Transverse colon (tissue), 4 donors: Measurements from ENCODE around the gene TAOK3. TPM values are rescaled to one million over a fixed set of nuclear protein-coding genes. Genes with fewer than 3 reads are reported as not detected.

ENCODE experiments used
- DNase-seq: peaks from one replicate; pipeline ENCODE4 v3.0.0-alpha.2; 2019
- H3K27ac ChIP-seq, 4 donors: fragments of 200-600 bp; sonication (generic); 2 replicates each; pipeline ENCODE4 v1.5.1; 2016 to 2018; ENCODE audit warnings: inconsistent platforms in 4 of 4
- H3K27me3 ChIP-seq: fragments of 200-600 bp; sonication (generic); 2 replicates; pipeline ENCODE4 v1.5.1; 2017; ENCODE audit warnings: inconsistent platforms
- H3K36me3 ChIP-seq, 4 donors: fragments of 200-600 bp; sonication (generic); 2 replicates each; pipeline ENCODE4 v1.5.1; 2017 to 2019; ENCODE audit warnings: inconsistent platforms in 4 of 4
- H3K4me1 ChIP-seq, 4 donors: fragments of 200-600 bp; sonication (generic); 2 replicates each; pipeline ENCODE4 v1.5.1; 2017 to 2020; ENCODE audit warnings: inconsistent platforms in 4 of 4
- H3K4me3 ChIP-seq, 4 donors: fragments of 200-600 bp; sonication (generic); 1 replicate in 1 of 4; 2 replicates in 3 of 4; pipeline versions ENCODE4 v1.5.1 to v1.6.1; 2017 to 2019; ENCODE audit warnings: inconsistent platforms in 4 of 4
- H3K9me3 ChIP-seq, 2 donors: fragments of 200-600 bp; sonication (generic); 2 replicates each; pipeline ENCODE4 v1.5.1; 2017 to 2019; ENCODE audit warnings: inconsistent platforms in 2 of 2
- EP300 ChIP-seq: sonication (generic); formaldehyde crosslinking; IDR thresholded peaks from one replicate; pipeline ENCODE4 v1.6.1; 2017; ENCODE audit warnings: antibody characterized with exemption, low read depth
- POLR2A ChIP-seq: fragments of 450-650 bp; IDR thresholded peaks from one replicate; pipeline ENCODE4 v1.6.1; 2016; ENCODE audit warnings: antibody characterized with exemption, mild to moderate bottlenecking, moderate library complexity
- POLR2AphosphoS5 ChIP-seq, 3 donors: sonication (generic); formaldehyde crosslinking; IDR thresholded peaks; one replicate each; pipeline ENCODE4 v1.6.1; 2016; ENCODE audit warnings: antibody characterized with exemption in 3 of 3
- WGBS, 2 donors: methylation state at CpG; one replicate each; pipeline ENCODE4 v1.1.5; 2018; ENCODE audit warnings: low coverage in 1 of 2; 5-methylcytosine and 5-hydroxymethylcytosine counted together
- in situ Hi-C, 4 donors: fragments of 200-750 bp; cut with MboI; loops; one replicate each; pipeline versions ENCODE4 v1.15.0 to v1.15.1; 2017; ENCODE audit warnings: low sequenced_read_pairs in 3 of 4, low pct_ligation_motif_present in 1 of 4, low pct_unique_long_range_greater_than_20kb in 1 of 4
- intact Hi-C: fragments of 100-400 bp; cut with DNase I; formaldehyde crosslinking; loops from one replicate; pipeline ENCODE4 v1.15.1; 2023; ENCODE audit warnings: low total_unique reads
- total RNA-seq, 4 donors: library from RNA; depleted of rRNA; stranded (reverse); fragments of >200 nt; gene quantifications; one replicate each; pipeline ENCODE4 v1.1.0, GENCODE V29; 2016
- TF ChIP-seq, protein P1 (sequence below), 5 experiments: fragments of 200-600 bp in 3 of 5; fragments of 450-650 bp in 2 of 5; sonication (generic) in 3 of 5; IDR thresholded peaks; 1 replicate in 2 of 5; 2 replicates in 3 of 5; pipeline ENCODE4 v1.5.1; 2016 to 2017; ENCODE audit warnings: antibody characterized with exemption in 5 of 5, inconsistent platforms in 3 of 5, mild to moderate bottlenecking in 2 of 5, moderate library complexity in 1 of 5

Gene TAOK3
- total RNA-seq, 4 donors from 2014 or later: 40.4 to 93.2 (median 79.2) TPM

DNA sequence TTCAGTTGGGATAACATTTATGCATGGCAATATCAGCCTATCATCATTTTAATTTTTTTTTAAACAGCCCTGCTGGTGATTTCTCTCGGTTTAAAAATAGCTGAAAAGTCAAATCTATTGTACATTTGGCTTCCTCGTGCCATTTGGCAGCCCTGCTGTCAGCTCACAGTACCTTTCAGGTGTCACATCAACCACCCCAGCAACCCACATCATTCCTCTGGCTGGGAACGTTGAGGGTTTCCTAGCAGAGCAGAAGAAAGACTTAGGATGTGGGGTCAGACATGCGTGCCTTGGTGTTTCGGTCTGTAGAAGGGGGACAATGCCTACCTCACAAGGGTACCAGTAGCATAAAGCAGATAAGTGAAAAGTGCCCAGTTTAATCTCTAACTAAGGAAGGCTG, 221.0 kb downstream of the TAOK3 start:
- WGBS, 2 donors: 80 to 86% methylated on average over 1 to 5 of the region's 5 CpGs
- Histone ChIP-seq H3K27ac (no peak overlapping the region), H3K27me3 (no peaks in the 10 kb centered on the region), H3K4me3 (no peak overlapping the region), H3K9me3 (no peaks in the 10 kb centered on the region), H3K4me1 (no peaks in the 10 kb centered on the region), H3K36me3 (peaks cover 0 to 8% (median 3%) of the 10 kb centered on the region in 4 donors)
- intact Hi-C loops (no loop called here), in situ Hi-C loops (no loop called here)
- DNase-seq: no peak
- TF ChIP-seq, protein P1, sequence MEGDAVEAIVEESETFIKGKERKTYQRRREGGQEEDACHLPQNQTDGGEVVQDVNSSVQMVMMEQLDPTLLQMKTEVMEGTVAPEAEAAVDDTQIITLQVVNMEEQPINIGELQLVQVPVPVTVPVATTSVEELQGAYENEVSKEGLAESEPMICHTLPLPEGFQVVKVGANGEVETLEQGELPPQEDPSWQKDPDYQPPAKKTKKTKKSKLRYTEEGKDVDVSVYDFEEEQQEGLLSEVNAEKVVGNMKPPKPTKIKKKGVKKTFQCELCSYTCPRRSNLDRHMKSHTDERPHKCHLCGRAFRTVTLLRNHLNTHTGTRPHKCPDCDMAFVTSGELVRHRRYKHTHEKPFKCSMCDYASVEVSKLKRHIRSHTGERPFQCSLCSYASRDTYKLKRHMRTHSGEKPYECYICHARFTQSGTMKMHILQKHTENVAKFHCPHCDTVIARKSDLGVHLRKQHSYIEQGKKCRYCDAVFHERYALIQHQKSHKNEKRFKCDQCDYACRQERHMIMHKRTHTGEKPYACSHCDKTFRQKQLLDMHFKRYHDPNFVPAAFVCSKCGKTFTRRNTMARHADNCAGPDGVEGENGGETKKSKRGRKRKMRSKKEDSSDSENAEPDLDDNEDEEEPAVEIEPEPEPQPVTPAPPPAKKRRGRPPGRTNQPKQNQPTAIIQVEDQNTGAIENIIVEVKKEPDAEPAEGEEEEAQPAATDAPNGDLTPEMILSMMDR (IDR thresholded peaks at IDR 0.05): no peak
- no peak for TF ChIP-seq EP300
- TF ChIP-seq POLR2A: no peak
- TF ChIP-seq POLR2AphosphoS5 (IDR thresholded peaks at IDR 0.05): no peak

- no peaks in the 10 kb centered on the region for H3K4me1 ChIP-seq
- DNase-seq: no peak
- H3K4me3 ChIP-seq: no peak overlapping the region
- TF ChIP-seq EP300 (no peak), POLR2A (no peak), POLR2AphosphoS5 (IDR thresholded peaks at IDR 0.05) (no peak)
- TF ChIP-seq, protein P1 (IDR thresholded peaks at IDR 0.05): no peak
- H3K27ac ChIP-seq: no peak overlapping the region
- in situ Hi-C loops: no loop called here
- H3K36me3 ChIP-seq: peaks cover 0 to 12% (median 4%) of the 10 kb centered on the region in 4 donors
- 60 to 61% methylated on average over 7 of the region's 7 CpGs for WGBS, 2 donors
- no peaks in the 10 kb centered on the region for H3K27me3 ChIP-seq
- no peaks in the 10 kb centered on the region for H3K9me3 ChIP-seq
- intact Hi-C loops: no loop called here
Measured at GRCh38 chr12:118150625-118151024, 222.1 kb downstream of the TAOK3 start.

- in situ Hi-C loops: no loop called here
- Histone ChIP-seq H3K4me3 (no peak overlapping the region), H3K36me3 (peaks cover 0 to 26% (median 8%) of the 10 kb centered on the region in 4 donors), H3K27ac (no peak overlapping the region), H3K4me1 (no peaks in the 10 kb centered on the region), H3K9me3 (no peaks in the 10 kb centered on the region), H3K27me3 (no peaks in the 10 kb centered on the region)
- TF ChIP-seq EP300 (no peak), POLR2A (no peak), POLR2AphosphoS5 (IDR thresholded peaks at IDR 0.05) (no peak)
- TF ChIP-seq, protein P1 (IDR thresholded peaks at IDR 0.05): no peak
- DNase-seq: no peak
- WGBS, 2 donors: 97 to 100% methylated on average over 4 to 5 of the region's 5 CpGs
- intact Hi-C loops: no loop called here
Measured at GRCh38 chr12:118148287-118148686, 224.4 kb downstream of the TAOK3 start.

DNA sequence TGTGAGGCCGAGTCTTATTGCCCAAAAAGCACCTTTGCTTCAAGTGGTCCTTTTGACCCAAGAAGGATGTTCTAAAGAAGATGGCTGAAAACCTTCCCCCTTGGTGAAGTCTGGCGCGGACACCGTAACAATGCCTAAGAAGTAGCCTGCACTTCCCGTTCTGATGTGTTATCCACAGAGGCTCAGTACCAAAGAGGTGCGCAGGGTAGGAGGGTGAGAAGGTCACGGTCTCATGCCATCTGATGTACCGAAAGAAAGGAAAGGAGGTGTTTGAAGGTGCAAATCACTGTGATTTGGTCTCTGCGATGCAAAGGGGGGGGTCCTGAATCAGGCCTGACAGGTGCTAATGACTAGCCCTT, 226.9 kb downstream of the TAOK3 start:
- H3K4me3 ChIP-seq: no peak overlapping the region
- H3K27me3 ChIP-seq: no peaks in the 10 kb centered on the region
- in situ Hi-C loops (no loop called here), intact Hi-C loops (no loop called here)
- H3K36me3 ChIP-seq: peaks cover 0 to 32% (median 9%) of the 10 kb centered on the region in 4 donors
- DNase-seq: no peak
- WGBS, 2 donors: 85 to 90% methylated on average over 2 to 9 of the region's 9 CpGs
- no peaks in the 10 kb centered on the region for H3K9me3 ChIP-seq
- no peak overlapping the region for H3K27ac ChIP-seq
- no peak for TF ChIP-seq EP300
- no peak for TF ChIP-seq POLR2A
- TF ChIP-seq, protein P1 (IDR thresholded peaks at IDR 0.05): no peak
- no peak for TF ChIP-seq POLR2AphosphoS5 (IDR thresholded peaks at IDR 0.05)
- no peaks in the 10 kb centered on the region for H3K4me1 ChIP-seq
